Lung microvascular endothelial cell (primary cell): Measurements from ENCODE around the gene CAMK1D. TPM values are rescaled to one million over a fixed set of nuclear protein-coding genes. Genes with fewer than 3 reads are reported as not detected.
"Not testable (repeated sequence)": the region's sequence is repeated elsewhere in the genome, so short reads cannot be mapped to it uniquely, and the experiment has no call there.

Experiments
- DNase-seq, 2 donors: peaks; one replicate each; pipeline versions ENCODE4 v3.0.0 to v3.0.0-alpha.2; 2010; ENCODE audit warnings: low read depth in 2 of 2
- total RNA-seq: library from RNA; depleted of rRNA; stranded (reverse); fragments of >200 nt; gene quantifications from 2 replicates; pipeline ENCODE4 v1.2.1, GENCODE V29; 2014

Gene CAMK1D
- total RNA-seq, 1 donor from 2014 or later: 1.4 TPM

DNA sequence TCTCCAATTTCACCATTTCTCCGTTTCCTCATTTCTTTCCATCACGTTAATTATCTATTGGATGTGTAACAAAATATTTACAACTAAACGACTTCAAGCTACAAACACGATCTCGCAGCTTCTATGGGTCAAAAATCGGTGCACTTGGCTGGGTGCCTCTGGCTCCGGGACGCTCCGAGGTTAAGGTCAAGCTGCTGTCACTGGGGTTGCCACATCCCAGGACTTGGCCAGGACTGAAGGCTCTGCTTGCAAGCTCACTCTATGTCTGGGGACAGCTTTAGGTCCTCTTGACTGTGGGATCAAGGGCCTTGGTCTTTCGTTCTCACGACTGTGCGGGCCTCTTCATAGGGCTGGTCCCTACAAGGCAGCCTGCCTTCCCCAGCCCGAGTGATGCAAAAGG lies 492.5 kb downstream of the CAMK1D start:
- DNase-seq: no peak

GRCh38 chr10:12842310-12842709 lies 493.0 kb downstream of the CAMK1D start:
- DNase-seq: no peak

DNA sequence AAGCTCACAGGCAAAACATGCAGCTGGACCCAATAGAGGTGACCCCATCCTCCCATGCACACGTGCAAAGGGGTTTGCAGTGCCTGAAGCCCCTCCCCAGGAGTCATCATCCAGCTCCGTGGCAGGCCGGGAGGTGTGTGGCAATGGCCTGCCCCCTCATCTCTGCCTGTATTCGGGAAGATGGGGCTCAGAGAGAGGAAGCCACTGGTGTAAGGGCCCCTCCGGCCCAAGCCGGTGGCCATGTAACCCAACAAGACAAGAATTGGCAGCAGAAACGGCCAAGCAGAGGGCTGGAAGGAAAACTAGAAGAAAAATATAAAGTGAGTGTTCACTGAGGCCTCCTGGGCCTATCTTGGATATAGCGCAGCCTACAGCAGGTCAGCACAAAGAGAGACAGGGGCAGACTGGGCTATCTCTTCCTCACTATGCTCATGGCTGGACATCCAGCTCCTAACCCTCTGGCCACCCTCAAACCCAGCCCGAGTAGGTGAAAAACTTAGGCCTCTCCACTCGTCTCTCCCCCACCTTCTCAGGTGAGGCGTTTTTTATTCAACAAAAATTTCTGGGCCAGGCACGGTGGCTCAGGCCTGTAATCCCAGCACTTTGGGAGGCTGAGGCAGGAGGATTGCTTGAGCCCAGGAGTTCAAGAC lies 494.1 kb downstream of the CAMK1D start:
- no peak for DNase-seq

DNA sequence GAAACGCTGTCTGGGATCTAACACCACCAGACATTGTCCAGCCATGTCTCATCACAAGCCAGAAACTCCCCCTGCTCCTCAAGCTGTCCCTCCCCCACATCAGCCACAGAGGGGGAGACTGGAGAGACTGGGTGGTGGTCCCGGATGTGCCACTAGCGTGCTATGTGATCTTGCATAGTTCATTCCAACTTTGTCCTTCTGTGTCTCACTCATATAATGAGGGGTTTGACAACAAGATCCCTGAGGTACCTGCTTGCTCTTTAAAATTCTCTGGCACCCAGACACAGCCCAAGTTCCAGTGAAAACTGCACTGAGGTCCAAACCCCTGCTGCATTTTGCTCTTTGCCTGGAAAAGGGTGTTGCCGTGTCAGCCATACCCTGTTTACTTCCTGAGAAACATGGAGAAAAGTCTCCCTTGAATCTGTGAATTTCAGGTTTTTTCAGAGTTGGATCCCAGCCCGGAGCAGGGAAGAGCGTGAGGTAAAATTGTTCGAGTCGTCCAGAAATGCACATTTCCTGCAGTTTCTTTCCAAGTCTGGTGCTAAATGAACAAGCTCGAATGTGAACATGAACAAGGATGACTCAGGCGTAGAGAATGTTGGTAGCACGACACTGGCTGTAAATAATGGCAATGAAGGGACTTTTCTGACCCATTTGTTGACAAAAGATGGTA lies 495.6 kb downstream of the CAMK1D start:
- peak; percentile 95 to 98 for DNase-seq

DNA sequence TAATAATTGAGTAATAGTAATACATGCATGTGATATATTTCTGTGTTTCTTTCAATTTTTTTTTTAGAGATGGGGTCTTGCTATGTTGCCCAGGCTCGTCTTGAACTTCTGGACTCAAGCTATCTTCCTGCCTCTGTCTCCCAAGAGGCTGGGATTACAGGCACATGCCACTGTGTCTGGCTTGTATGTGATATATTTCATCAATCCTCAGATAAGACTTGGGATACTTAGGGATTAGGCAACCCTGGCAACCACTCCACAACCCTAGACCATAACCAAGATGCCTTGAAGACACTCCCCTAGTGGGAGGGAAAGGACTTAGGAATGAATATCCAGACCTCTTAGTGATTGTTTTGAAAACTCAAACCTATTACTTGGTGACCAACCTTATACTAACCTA lies 497.4 kb downstream of the CAMK1D start:
- no peak for DNase-seq

DNA sequence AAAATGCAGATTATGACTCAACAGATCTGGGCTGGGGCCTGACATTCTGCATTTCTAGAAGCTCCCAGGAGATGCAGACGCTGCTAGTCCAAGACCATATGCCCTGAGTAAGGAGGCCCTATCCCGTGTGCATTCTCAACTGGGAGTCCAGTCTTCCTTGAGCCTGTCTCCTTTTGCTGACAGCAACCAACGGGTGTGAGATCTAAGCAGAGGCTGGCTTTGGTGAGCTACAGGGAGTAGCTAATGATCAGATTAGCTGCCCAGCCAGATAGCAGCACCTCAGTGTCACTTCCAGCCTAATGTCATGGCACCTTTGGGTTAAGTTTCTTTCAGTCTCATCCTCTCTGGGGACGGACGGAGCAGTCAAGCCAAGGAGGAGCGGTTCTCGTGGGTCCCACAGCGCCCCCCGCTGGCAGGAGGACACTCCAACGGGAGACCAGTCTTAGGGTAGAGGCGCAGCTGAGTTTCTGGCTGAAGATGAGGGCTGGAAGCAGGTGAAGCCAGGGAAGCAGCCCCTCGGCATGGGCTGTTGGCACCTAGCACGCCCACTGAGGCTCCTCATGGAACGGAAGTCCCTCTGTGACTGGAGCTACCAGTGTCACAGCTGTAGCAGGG lies 498.1 kb downstream of the CAMK1D start:
- no peak for DNase-seq

GRCh38 chr10:12848439-12849173 lies 499.3 kb downstream of the CAMK1D start:
- DNase-seq: no peak

DNA sequence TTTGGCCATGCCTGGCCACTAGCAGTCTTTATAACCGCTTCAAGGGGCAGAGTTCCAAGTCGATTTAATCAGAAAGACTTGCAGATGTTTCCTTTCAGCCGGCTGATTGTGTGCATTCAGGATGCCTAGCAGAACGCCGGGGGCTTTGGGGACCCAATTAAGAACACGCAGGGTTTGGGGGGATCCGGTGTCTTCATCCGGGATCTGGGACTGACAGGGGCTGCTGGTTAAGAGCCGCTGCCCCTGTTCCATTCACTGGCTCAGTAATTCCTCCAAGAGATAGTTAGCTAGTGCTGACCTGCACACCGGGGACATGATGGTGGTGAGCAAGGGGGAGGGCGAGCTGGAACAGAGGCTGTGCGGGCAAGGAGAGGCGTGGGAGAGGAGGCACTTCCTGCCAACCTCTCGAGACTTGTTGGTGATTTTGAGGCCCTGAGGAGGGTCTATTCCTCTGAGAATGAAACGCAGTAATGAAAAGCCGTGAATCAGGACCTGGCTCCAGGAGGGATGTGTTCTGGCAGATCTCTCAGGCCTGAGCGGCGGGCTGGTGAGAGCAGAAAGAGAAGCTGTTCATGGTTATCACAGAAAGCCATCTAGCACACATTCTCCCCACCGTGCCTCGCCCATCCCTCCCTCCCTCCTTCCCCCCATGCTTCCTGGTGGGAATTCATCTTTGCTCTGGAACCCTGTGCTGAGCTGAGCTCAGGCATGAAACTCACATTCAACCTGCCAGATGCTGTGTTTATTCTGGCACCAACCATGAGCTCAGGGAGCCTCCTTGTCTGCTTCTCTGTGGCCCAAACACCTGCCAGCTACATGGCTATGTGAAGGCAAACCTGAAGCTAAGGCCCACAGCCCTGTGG lies 500.2 kb downstream of the CAMK1D start:
- peak; percentile 57 to 78 for DNase-seq

DNA sequence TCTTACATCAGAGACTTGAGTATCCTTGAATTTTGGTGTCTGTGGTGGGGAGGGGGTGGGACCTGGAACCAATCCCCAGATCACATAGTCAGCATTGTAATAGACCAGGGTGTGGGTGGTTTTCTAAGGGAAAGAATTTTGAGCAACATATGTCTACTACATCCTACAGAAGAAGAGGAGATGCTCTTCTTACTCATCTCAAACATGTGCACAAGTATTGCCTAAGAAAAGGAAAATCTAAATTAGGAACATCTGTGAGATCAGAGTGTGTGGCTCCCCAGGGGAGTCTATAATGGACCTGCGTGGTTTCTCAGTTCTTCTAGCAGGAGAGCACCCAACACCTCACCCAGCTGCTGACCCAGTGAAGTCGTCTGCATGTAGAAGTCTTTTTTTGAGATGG lies 503.3 kb downstream of the CAMK1D start:
- DNase-seq: no peak

- no peak for DNase-seq
Measured at GRCh38 chr10:12854988-12855387, 505.6 kb downstream of the CAMK1D start.

DNA sequence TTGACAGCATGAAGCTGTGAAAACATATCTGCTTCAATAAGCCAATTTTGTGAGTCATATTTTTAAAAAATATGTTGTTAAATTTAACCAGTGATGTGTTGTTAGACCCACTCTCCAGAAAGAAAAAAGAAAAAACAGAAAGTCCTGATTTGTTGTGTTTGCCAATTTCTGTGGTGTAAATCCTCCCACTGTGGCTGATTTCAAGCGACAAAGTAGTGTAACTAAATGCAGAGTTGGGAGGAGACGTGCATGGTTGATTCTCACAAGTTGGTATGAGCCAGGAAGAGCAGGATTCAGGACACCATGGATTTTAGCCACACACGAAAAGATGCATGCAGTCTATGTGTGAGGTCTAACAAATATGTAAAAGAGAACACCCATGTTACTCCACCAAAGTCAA lies 513.1 kb downstream of the CAMK1D start:
- DNase-seq: no peak

DNA sequence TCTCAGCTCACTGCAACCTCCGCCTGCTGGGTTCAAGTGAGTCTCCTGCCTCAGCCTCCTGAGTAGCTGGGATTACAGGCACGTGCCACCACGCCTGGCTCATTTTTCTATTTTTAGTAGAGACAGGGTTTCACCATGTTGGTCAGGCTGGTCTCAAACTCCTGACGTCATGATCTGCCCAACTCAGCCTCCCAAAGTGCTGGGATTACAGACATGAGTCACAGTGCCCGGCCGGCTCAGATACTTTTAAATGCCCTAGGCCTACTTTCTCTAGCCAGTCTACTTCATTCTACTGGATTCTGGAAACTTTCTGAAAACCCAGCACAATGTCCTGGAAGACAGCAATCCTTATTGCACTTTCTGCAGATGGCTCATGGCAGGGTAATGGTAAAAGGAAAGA lies 516.2 kb downstream of the CAMK1D start:
- DNase-seq: not testable (repeated sequence)

- no peak for DNase-seq
Measured at GRCh38 chr10:12868229-12868628, 518.9 kb downstream of the CAMK1D start.

DNA sequence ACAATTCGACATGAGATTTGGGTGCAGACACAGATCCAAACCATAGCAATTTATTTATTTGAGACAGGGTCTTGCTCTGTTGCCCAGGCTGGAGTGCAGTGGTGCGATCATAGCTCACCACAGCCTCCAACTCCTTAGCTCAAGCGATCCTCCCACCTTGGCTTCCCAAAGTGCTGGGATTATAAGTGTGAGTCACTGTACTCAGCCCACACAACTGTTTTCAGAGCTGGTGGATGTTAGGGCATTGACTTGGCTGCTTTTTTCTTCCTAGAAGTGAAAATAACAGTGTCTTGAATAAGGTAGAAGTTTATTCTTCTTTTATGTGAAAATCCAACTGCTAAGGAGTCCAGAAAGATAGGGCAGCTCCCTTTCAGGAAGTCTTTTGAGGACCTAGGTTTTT lies 520.1 kb downstream of the CAMK1D start:
- DNase-seq: no peak

DNA sequence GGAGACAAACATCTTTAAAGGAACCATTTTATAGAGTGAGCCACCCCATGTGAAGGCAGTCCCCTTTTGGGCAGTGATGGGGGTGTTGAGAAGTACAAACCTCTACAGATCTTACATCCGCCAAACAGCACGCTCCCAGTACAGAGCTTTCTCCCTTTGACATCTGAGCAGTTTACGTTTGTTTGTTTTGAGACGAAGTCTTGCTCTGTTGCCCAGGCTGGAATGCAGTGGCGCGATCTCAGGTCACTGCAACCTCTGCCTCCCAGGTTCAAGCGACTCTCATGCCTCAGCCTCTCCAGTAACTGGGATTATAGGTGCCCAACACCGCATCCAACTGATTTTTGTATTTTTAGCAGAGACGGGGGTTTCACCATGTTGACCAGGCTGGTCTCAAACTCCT lies 523.2 kb downstream of the CAMK1D start:
- no peak for DNase-seq

DNA sequence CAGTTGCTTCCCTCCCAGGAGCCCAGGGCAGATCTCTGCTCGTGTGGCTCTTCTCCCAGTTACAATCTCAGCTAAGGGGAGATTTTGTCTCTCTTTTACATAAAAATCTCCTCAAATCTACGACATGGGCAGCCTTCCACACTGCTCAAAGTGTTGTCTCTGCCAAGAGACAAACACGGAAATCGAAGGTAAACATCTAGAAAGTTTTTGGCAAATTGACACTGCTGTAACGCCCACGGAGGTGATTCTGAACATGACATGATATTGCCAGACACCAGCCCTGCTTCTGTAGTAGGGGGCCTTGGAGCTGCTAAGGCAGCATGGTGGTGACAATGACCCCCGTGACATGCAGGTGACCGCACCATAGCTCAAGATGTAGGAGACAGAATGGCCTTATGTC lies 523.8 kb downstream of the CAMK1D start:
- no peak for DNase-seq

- DNase-seq: no peak
Measured at GRCh38 chr10:12874501-12874900, 525.2 kb downstream of the CAMK1D start.

DNA sequence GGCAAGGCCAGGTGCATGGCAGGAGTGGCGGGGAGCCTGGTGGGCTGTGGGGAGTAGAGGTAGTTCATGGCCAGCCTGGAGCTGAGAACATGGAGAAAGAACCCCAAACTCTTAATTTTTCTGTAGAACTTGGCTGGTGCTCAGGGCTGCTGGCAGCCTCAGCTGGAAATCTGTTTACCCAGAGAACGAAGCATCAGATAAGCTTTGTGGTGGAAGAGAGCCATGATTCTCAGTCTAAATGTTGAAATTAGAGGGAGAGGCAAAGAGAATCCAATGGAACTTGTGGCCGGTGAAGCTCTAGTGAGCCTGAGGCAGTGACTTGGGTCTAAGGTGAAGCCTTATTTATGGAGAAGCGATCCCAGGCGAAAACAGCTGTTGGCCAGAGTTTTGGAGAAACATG lies 525.8 kb downstream of the CAMK1D start:
- peak in 1 of 2 donors; percentile 24 for DNase-seq

- no peak for DNase-seq
Measured at GRCh38 chr10:12876266-12876665, 526.9 kb downstream of the CAMK1D start.

GRCh38 chr10:12877150-12877549 lies 527.8 kb downstream of the CAMK1D start:
- DNase-seq: no peak

DNA sequence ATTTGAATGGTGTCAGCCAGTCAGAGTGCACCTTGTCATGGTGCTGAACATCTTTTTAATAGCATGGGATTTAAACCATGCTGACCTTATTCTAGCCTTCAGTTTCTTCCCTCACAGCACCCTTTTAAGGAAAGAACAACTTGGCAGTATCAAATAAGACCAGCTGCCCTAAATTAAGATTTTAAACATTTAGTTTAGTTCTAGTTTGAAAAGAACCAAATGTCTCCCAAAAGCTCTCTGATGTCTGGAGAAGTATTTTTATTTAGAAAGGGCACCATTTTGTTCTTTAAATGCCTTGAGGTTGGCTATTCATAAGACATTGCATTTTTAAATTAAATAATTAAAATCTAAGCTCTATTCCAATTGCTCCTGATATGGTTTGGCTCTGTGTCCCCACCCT lies 531.1 kb downstream of the CAMK1D start:
- DNase-seq: no peak
